Measurements from ENCODE around the gene SLC7A4.
"Not testable (repeated sequence)": the region's sequence is repeated elsewhere in the genome, so short reads cannot be mapped to it uniquely, and the experiment has no call there.

The SLC7A4 gene

DNA sequence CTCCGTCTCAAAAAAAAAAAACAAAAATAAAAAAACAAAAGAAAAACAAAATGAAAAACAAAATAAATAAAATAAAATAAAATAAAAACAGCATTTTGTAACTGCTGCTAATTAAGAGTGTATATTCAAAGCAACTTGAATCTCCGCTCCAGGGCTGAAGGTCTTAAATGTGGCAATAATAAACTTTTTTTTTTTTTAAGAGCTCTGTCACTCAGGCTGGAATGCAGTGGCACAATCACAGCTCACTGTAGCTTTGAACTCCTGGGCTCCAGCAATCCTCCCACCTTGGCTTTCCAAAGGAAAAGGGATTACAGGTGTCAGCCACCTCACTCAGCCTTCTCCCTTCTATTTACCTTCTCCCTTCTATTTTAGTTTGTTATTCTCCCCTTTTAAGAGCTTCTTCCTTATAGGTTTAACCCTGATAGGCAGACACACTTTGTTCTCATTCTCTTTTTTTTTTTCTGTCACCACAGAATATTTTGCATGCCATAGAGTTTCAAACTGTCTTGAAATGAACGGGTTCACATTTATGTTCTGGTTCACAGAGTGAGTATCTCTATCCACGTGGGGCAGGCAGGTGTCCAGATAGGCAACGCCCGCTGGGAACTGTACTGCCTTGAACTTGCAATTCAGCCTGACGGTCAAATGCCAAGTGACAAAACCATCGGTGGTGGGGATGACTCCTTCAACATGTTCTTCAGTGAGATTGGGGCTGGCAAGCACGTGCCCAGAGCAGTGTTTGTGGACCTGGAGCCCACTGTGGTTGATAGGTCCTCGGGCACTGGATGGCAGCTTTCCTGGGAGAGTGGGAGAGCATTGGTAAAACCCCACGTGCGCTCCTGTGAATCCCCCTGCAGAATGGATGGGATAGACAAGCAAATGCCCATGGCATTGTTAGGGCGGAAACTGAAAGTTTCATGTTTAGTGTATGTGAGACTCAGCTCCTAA is 32.8 kb upstream of the SLC7A4 start:
- DNase-seq: no peak

DNA sequence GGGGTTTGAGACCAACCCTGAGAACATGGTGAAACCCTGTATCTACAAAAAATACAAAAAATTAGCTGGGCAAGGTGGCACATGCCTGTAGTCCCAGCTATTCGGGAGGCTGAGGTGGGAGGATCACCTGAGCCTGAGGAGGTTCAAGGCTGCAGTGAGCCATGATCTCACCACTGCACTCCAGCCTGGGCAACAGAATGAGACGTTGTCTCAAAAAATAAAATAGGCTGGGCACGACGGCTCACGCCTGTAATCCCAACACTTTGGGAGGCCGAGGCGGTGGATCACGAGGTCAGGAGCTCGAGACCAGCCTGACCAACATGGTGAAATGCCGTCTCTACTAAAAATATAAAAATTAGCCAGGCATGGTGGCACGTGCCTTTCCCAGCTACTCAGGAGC is 32.1 kb upstream of the SLC7A4 start:
- not testable (repeated sequence) for DNase-seq

DNA sequence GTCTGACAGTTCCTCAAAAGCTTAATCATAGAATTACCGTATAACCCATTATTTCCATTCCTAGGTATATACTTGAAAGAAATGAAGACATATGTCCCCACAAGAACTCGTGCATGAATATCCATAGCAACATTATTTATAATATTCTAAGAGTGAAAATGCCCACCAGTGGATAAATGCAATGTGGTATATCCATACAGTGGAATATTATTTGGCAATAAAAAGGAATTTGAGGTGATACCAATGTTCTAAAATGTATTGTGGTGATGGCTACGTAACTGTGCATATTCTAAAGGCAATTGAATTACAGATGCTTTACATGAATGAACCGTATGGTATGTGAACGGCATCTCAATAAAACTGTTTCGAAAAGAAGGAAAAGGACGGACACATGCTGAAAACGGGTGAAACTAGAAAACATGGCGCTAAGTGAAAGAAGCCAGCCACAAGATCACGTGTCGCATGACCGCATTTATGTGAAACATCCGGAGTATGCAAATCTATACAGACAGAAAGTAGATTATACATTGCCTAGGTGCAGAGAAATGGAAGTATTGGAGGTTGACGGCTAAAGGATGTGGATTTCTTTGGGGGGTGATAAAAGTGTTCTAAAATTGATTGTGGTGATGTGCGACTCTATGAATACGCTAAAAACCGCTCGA is 29.4 kb upstream of the SLC7A4 start:
- not testable (repeated sequence) for DNase-seq

DNA sequence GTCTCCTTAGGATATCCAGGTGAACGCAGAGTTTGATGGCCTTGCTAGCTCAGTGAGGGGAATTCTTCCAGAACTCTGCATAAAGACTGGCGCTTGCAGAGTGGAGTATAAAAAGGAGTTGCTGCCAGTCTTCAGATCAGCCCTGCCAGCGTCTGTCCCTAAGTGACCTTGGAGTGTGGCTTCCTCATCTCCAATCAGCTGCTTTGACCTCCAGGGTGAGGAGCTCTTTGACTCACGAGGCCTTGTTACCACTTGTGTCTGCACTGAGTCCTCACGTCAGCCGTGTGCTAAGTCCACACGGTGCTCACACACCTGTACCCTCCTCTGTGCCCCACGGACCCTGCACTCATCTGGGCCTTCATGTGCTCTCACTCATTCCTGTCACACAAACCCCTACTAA is 28.0 kb upstream of the SLC7A4 start:
- DNase-seq: not testable (repeated sequence)

DNA sequence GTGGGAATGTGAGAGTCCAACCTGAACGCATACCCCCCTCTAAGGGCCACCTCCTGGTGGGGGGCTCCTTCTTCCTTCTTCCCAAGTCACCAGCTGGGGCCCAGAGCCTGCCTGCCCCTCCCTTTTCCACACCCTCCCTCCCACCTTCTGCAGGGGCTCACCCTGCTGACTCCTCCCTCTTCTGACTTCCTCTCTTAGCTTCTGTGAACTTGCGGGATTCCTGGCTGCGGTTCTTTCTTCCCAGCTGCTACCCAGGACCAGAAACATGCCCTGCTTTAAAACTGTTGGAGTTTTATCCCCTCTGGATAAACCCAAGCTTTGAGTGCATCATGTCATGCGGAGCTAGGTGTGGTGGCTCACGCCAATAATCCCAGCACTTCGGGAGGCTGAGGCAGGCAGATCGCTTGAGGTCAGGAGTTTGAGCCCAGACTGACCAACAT is 23.5 kb upstream of the SLC7A4 start:
- no peak for DNase-seq

DNA sequence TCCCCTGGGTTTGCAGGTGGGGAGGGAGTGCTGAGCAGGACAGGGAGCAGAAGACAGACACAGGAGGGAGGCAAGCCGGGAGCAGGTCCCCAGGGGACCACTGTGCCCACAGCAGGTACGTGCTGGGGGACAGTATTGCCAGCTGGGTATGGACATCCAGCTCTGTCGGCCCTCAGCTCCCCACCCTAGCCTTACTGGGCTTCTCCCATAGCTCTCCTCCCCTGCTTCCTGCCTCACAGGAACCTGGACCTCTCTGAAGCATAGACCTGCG is 23.1 kb upstream of the SLC7A4 start:
- no peak for DNase-seq

DNA sequence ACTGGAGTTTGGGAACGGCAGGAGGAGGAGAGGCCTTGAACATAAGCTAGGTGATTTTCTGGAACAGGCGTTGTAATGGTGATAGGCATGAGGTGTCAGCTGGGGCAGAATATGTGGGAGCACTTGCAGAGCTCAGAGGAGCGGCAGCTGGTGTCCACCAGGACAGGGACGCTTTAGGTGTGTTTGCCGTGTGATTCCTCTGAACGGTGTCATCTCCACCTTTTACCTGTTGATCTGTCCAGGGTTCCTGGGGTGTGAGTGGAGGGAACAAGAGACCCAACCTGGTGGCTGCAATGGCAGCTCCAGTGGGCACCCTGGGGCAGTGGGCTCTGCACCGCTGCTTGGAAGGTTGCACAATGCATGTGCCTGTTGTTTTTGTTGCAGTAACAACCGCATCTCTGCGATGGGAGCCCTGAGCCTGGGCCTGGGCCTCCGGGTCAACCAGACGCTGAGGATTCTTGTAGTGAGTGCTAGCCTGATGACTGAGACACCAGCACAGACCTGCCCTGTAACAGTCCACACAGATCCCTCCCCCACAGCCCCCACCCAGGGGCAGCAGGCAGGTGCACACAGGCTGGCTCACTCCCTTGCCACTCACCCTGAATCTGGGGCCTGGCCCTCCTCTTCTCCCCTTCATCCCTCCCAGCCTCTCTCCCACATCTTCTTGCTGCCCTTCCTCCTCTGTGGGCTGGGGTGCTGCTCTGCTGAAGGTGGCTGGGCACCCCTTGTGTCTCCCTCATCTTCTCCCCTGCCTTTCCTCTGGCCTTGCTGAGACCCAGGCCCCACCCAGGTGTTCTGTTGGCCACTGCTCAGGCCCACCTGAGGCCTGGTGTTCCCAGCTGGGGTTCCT is 22.6 kb upstream of the SLC7A4 start:
- DNase-seq: no peak

DNA sequence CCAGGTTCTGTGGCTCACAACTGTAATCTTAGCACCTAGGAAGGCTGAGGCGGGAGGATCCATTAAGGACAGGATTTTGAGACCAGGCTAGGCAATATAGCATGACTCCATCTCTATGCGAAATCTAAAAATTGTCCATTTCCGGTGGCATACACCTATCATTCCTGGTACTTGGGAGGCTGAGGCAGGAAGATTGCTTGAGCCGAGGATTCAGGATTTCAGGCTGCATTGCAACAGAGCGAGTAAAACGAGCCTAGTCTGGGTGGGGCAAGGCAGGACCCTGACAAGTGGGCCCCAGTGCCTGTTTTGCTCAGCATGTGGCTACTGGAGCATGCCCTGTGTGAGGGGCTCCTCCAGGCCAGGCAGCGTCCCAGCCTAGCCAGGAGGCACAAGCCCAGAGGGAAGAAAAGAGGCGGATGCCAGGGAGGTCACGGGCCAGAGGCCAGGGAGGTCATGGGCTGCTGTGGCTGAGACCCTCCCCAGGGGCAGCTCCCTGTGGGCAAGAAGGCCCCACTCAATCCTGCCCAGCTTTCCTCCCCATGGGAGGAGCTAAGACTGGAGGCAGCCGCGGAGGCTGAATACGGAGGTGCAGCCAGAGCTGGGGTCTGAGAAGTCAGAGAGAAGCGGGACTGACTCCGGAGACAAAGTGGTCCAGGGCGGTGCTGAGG is 21.8 kb upstream of the SLC7A4 start:
- no peak for DNase-seq

DNA sequence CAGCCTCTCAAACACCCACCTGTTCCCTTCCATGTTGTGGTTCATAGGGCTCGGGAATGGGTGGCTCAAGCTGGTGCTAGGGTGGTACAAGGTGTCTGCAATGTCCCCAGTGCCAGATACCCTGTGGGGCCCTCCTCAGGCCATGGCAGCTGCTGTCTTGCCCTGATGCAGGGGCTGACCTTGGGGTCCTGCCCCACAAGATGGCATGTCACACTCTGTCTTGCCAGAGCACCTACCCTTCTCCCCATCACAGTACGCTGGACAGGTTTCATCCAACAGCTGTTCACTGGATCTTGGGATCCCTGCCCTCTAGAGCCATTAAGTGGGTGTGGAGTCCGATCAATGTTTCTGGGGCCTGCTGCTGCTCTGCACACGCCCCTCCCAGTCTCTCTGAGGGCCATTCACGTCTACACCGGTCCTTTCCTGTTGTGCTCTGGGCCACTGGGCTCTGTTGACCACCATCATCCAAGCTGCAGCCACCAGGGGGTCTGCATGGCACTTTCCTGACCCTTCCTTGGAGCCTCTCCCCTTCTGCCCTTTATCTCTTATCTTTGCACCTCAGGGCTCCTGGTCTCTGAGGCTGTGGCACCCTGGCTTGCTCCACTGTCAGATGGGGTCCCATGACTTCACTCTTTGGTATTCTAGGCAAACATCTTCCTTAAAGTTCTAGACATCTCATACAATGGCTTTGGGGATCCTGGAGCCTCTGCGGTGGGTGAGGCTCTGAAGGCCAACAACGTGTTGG is 20.5 kb upstream of the SLC7A4 start:
- DNase-seq: no peak

DNA sequence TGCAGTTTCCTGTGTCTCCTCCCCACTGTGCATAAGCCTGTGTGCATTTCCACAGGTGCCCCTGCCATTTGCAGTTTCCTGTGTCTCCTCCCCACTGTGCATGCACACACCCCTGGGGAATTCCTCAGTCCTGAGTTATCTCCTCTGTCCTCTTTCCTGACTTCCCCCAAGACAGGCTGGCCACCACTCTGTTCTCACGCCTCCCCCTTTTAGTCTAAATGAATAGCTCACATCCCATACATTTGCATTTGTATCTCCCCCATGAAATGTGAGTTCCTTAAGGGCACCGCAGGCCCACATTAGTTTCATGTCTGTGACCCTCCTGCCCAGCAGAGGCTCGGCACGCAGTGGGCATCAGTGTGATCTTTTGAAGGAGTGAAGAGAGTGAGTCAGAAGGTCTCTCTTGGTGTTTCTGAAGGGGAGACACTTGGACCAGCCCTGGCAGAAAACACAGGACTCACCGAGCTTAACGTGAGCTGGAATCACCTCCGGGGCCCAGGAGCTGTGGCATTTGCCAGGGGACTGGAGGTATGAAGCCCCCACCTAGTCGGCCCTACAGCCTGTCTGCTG is 19.6 kb upstream of the SLC7A4 start:
- no peak for DNase-seq

DNA sequence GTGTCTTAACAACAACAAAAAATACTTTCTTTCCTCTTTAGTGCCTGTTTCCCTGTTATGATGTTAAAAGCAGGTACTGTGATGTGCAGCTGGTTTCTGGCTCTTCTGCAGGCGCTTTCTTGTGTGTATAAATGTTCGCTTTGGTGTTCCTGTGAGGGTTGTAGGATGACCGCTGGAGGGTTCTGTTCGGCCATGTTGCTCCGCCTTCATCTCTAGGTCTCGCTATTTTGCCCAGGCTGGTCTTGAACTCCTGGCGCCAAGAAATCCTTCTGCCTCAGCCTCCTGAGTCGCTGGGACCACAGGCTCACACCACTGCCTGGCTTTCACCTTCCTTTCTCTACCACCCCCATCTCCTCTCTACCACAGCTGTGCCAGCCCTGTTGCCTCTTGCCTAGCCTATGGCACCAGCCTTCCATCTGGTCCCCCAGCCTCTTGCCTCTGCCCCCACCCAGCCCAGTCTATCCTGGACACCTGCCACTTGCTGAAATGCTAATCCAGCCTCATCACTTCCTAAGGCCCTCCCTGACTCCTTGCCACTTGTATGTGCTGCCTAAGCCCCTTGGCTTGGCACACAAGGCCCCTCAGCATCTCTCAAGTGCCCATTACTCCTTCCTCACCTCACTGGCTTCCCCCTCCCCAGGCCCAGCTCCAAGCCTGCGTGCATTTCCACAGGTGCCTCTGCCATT is 18.9 kb upstream of the SLC7A4 start:
- DNase-seq: no peak

DNA sequence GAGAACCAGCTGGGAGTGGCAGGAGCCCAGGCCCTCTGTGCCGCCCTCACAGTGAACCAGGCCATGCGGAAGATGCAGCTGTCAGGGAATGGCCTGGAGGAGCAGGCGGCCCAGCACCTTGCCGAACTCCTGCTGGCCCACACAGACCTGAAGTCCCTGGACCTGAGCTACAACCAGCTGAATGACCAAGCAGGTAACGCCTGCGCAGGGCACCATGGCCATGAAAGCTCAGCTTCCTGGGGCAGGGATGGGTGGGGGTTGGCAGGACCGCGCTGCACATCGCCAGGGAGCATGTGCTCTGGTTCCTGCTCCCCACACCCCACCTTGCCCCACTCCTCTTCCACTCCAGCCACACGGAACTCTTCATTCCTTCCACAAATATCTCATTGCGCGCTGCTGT is 16.6 kb upstream of the SLC7A4 start:
- DNase-seq: not testable (repeated sequence)

DNA sequence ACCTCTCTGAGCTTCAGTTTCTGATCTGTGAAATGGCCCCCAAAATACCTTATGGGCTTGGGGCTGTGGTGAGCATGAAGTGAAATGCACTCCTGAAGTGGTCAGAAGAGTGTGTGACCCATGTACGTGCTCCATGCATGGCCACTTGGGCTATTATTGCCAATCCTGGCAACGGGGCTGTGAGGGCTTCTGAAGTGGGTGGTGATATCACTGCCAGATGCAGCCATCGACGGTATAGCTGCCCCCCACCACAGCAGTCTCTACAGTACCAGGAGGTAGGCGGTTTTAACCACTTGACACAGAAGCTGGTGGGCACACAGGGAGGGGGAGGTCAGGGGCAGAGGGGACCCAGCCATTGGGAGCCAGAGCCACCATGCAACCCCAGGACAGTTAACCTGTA is 16.1 kb upstream of the SLC7A4 start:
- not testable (repeated sequence) for DNase-seq

DNA sequence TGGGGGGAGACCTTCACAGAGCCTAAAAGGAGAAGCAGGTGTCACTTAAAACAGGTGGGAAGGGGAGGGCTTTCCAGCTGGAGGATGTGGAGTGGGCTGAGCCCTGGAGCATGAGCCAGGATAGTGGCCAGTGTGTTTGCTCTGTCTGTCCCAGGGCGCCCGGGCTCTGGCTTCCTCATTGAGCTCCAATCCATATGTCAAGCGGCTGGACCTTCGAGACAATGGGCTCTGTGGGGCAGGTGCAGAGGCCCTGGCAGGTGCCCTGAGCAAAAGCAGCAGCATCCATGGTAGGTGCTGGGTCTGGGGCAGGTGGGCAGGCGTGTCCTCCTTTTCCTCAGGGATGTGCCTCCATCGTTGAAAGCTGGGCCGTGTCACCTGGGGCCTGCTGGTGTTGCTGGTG is 15.4 kb upstream of the SLC7A4 start:
- DNase-seq: no peak

DNA sequence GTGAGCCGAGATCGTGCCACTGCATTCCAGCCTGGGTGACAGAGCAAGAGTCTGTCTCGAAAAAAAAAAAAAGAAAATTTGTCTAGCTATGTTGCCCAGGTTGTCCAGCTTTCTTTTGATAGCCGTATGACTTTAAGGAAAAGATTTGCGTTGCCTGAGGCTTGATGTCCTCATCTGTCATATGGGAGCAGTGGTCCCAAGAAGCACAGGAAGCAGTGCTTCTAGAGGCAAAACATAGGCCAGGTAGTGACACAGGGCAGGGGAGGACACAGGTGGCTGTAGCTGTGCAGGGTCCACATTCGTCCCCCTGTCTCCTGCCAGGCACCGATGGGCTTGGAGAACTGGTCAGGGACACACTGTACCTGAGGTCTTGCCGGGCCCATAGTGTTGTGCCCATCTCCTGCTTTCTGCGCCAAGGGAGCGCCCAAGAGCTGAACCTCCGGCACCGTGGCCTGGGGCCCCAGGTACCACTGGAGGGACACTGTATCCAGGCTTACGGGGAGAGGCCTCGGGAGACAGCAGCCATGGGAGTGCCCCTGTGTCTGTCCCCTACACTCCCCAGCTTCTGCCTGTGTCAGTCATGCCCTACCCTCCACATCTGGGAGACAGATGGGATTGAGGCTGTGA is 14.8 kb upstream of the SLC7A4 start:
- no peak for DNase-seq

DNA sequence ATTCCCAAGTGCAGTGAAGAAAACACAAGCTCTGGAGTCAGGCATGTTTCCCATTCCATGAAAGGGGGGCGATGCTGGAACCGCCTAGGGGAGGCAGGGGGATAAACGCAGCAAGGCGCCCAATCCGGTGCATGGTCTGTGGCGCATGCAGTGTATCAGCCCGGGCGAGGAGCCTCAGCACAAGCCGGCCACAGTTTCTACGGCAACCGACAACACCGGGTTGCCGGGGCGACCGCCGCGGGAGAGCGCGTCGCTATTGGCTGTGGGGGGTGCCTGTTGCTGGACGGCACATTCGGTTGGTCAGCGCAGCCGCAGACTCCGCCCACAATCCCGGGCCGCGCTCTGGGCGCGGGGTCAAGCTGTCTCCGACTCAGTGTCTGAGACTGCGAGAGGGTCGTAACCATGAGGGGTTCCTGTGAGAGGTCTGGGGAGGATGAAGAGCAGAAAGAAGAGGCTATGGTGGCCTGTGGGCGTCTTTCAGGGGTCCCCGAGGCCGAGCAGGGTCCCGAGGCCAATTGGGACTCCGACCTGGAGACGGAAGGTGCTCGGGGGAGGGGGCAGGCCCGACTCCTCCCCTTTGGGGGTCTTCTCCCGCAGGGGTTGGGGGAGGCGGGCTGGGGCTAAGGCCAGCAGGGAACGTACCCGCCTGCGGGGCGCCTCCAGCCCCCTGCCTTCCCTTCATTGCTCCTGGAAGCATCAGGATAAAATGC is 13.4 kb upstream of the SLC7A4 start, which contains the start of gene LRRC74B:
LRRC74B (plus strand) TSS at position 362 of the 710 bp plus-strand sequence; CDS start at position 403, 41 bp downstream.
- DNase-seq: peak; percentile 88

DNA sequence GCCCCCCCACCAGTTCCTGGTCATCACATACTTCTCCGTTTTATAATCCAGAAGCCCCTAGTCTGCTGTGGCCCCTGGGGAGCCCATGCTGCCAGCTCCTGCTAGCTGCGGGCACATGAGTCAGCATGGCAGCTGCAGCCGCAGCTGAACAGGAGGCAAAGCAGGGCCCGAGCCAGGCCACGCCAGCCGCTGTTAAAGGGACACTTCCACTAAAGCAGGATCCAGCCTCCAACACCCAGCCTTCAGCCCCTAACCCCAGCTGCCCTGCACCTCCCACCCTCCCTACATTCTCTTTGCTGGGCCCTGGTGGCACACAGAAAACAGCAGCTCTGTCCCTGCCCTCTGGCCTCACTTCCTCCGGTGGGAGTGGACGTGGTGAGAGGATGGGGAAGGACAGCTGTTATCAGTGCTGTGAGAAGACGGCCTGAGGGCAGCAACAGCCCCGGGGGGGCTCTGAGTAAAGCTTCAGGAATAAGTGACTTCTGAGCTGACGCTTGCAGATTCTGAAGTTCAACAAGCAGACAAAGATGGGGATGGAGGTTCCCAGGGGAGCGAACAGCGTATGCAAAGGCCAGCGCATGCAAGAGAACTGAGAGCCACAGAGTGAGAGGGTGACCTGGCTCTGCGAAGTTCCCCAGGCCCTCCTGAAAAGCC is 12.7 kb upstream of the SLC7A4 start:
- no peak for DNase-seq

DNA sequence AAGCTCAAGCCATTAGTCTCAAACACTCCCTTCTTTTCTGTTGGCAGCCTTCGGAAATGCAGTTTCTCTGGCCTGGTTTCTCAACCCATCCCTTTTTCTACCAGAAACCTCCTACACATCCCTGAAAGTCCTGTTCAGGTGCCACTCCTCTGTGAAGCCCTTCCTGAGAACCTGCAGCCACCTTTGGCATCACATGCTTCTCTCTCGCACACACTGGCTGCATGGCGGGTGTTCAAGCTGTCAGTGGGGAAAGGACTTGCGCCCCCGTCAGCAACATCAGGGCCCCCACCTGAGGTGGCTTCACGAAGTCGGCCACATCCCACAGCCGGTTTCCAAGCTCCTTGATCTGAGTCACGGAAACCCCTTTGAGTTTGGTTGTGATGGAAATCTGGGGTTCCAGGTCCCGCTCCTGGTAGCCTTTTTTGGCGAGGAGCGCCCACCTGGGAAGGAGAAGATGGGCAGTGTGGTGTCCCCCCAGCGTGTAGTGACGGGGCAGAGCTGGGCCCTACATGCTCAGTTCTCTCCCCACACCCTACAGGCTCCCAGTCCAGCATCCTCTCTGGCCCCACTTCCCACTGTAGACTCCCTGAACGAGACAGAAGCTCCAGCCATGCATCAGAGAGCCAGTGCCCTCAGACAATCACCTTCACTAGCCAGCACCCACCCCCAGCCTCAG is 11.6 kb upstream of the SLC7A4 start:
- no peak for DNase-seq

All from activated CD4-positive, alpha-beta T cell treated with anti-CD3 and anti-CD28 coated beads, Interleukin-10, Interleukin-2, amounts not matched to agents 100 ng/mL and 50 ng/mL, durations not matched to agents 16 hours and 8 hours (primary cell).